Measurements from ENCODE around the gene IFT81.

- TF ChIP-seq REST (IDR thresholded peaks at IDR 0.05; ENCODE audit: low read depth) (no peak), YY1 (IDR thresholded peaks at IDR 0.05; ENCODE audit: low read depth) (no peak), MAX (IDR thresholded peaks at IDR 0.05) (no peak), TAF1 (IDR thresholded peaks at IDR 0.05; ENCODE audit: low read depth) (no peak), TEAD4 (IDR thresholded peaks at IDR 0.05) (no peak), FOXM1 (IDR thresholded peaks at IDR 0.05; ENCODE audit: borderline replicate concordance, low read depth) (no peak), CREB1 (IDR thresholded peaks at IDR 0.05; ENCODE audit: low read depth) (no peak), EP300 (IDR thresholded peaks at IDR 0.05; ENCODE audit: borderline replicate concordance) (no peak), EGR1 (IDR thresholded peaks at IDR 0.05) (no peak), USF1 (IDR thresholded peaks at IDR 0.05) (no peak), NFIC (IDR thresholded peaks at IDR 0.05) (no peak), RAD21 (IDR thresholded peaks at IDR 0.05; ENCODE audit: low read depth) (no peak), TCF12 (IDR thresholded peaks at IDR 0.05; ENCODE audit: low read depth) (no peak), CEBPB (IDR thresholded peaks at IDR 0.05) (no peak)
Observed at GRCh38 chr12:110171636-110172035, 47.5 kb downstream of the IFT81 start.

Measured in Ishikawa (cell line).